Karpas-422 (cell line): Measurements from ENCODE around the gene FAM227B. TPM values are rescaled to one million over a fixed set of nuclear protein-coding genes. Genes with fewer than 3 reads are reported as not detected.
"Not testable (repeated sequence)": the region's sequence is repeated elsewhere in the genome, so short reads cannot be mapped to it uniquely, and the experiment has no call there.

ENCODE experiments used
- DNase-seq: peaks from one replicate; pipeline ENCODE4 v3.0.0-alpha.2; 2015
- H2AFZ ChIP-seq: fragments of 200-600 bp; sonication (generic); 2 replicates; pipeline ENCODE4 v1.6.1; 2014; ENCODE audit warnings: antibody characterized with exemption, low read length, mixed read lengths
- H3K27ac ChIP-seq: fragments of 200-600 bp; sonication (generic); 2 replicates; pipeline ENCODE4 v1.5.1; 2014; ENCODE audit warnings: mild to moderate bottlenecking, low read length, moderate library complexity
- H3K27me3 ChIP-seq: fragments of 200-600 bp; sonication (generic); 2 replicates; pipeline ENCODE4 v1.6.1; 2014; ENCODE audit warnings: low read length, mixed read lengths
- H3K36me3 ChIP-seq: fragments of 200-600 bp; sonication (generic); 2 replicates; pipeline ENCODE4 v1.6.1; 2014; ENCODE audit warnings: low read length, mixed read lengths; ENCODE audit not compliant: insufficient read depth
- H3K4me1 ChIP-seq: fragments of 200-600 bp; sonication (generic); 2 replicates; pipeline ENCODE4 v1.6.1; 2014; ENCODE audit warnings: mild to moderate bottlenecking, low read length, mixed read lengths
- H3K4me2 ChIP-seq: fragments of 200-600 bp; sonication (generic); 2 replicates; pipeline ENCODE4 v1.6.1; 2014; ENCODE audit warnings: low read length, low read depth, mild to moderate bottlenecking; ENCODE audit not compliant: poor library complexity, severe bottlenecking
- H3K4me3 ChIP-seq: fragments of 200-600 bp; sonication (generic); 2 replicates; pipeline ENCODE4 v1.5.1; 2014; ENCODE audit warnings: mild to moderate bottlenecking, antibody characterized with exemption, low read length, mixed read lengths
- H3K79me2 ChIP-seq: fragments of 200-600 bp; sonication (generic); 2 replicates; pipeline ENCODE4 v1.6.1; 2014; ENCODE audit warnings: mild to moderate bottlenecking, low read length, mixed read lengths
- H3K9ac ChIP-seq: fragments of 200-600 bp; sonication (generic); 2 replicates; pipeline ENCODE4 v1.6.0; 2014; ENCODE audit warnings: low read length
- H3K9me2 ChIP-seq: fragments of 200-600 bp; sonication (generic), shearing (Covaris generic); replicated peaks from 2 replicates; pipeline ENCODE4 v1.6.0; 2014; ENCODE audit warnings: mild to moderate bottlenecking, low read length, moderate library complexity; ENCODE audit not compliant: insufficient read depth
- H3K9me3 ChIP-seq: fragments of 300-700, 200-600 bp; sonication (generic); 2 replicates; pipeline ENCODE4 v1.6.1; 2014; ENCODE audit warnings: low read length, mixed read lengths
- H4K20me1 ChIP-seq: fragments of 200-600 bp; sonication (generic); 2 replicates; pipeline ENCODE4 v1.6.1; 2014; ENCODE audit warnings: mild to moderate bottlenecking, antibody characterized with exemption, low read length, low read depth; ENCODE audit not compliant: insufficient read depth
- total RNA-seq: library from RNA; depleted of rRNA; stranded (reverse); fragments of >200 nt; shearing (Covaris generic); gene quantifications from 2 replicates; pipeline ENCODE4 v1.2.3, GENCODE V29; 2014; ENCODE audit warnings: low replicate concordance

Gene FAM227B
- total RNA-seq, 1 experiment from 2014 or later = 4.4 TPM

- no peak overlapping the region for H3K4me3 ChIP-seq
- H2AFZ ChIP-seq = no peak overlapping the region
- H3K4me1 ChIP-seq = no peaks in the 10 kb centered on the region
- H3K9me2 ChIP-seq = no peaks in the 10 kb centered on the region
- H3K36me3 ChIP-seq = no peaks in the 10 kb centered on the region
- no peak overlapping the region for H3K9ac ChIP-seq
- no peak overlapping the region for H3K27ac ChIP-seq
- no peaks in the 10 kb centered on the region for H3K27me3 ChIP-seq
- no peaks in the 10 kb centered on the region for H3K79me2 ChIP-seq
- H4K20me1 ChIP-seq = no peaks in the 10 kb centered on the region
- no peak for DNase-seq
- peaks cover 7% of the 10 kb centered on the region; the same call in 1 of the 2 replicates for H3K9me3 ChIP-seq
- no peak overlapping the region for H3K4me2 ChIP-seq
Measured at GRCh38 chr15:49606594-49606993, 14.0 kb downstream of the FAM227B start.

DNA sequence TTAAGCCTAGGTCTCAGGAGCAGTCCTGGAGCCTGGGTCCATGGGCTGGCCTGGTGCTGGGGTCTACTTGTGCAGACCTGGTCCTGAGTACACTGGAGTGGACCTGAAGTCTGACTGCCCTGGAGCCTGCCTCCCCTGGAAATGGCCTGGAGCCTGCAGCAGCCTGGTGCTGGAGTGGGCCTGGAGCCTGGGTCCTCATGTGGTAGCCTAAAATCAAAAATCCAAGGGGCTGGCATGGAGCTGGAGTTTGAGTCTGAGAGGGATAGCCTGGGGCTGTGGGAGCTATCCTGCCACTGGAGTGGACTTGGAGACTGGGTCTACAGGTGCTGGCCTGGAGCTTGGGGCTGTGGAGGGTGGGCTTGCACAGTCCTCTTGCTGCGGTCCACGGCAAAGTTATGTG is 15.0 kb downstream of the FAM227B start:
- Histone ChIP-seq H3K4me1 (no peaks in the 10 kb centered on the region), H3K9ac (no peak overlapping the region), H3K36me3 (no peaks in the 10 kb centered on the region), H3K79me2 (no peaks in the 10 kb centered on the region), H2AFZ (no peak overlapping the region), H3K9me3 (peaks cover 7% of the 10 kb centered on the region; the same call in 1 of the 2 replicates), H3K27ac (no peak overlapping the region), H3K4me2 (no peak overlapping the region), H4K20me1 (no peaks in the 10 kb centered on the region), H3K27me3 (no peaks in the 10 kb centered on the region), H3K4me3 (no peak overlapping the region), H3K9me2 (no peaks in the 10 kb centered on the region)
- DNase-seq = no peak

GRCh38 chr15:49604625-49605409 is 15.8 kb downstream of the FAM227B start:
- H3K9me2 ChIP-seq = no peaks in the 10 kb centered on the region
- no peaks in the 10 kb centered on the region for H4K20me1 ChIP-seq
- no peaks in the 10 kb centered on the region for H3K4me1 ChIP-seq
- no peak overlapping the region for H3K4me3 ChIP-seq
- no peaks in the 10 kb centered on the region for H3K79me2 ChIP-seq
- no peaks in the 10 kb centered on the region for H3K36me3 ChIP-seq
- no peak for DNase-seq
- no peak overlapping the region for H3K9ac ChIP-seq
- H3K27me3 ChIP-seq = no peaks in the 10 kb centered on the region
- peaks cover 7% of the 10 kb centered on the region for H3K9me3 ChIP-seq
- no peak overlapping the region for H2AFZ ChIP-seq
- no peak overlapping the region for H3K4me2 ChIP-seq
- H3K27ac ChIP-seq = no peak overlapping the region

- not testable (repeated sequence) for H3K27me3 ChIP-seq, H3K4me1 ChIP-seq, H3K9me3 ChIP-seq, H3K4me2 ChIP-seq, H3K9ac ChIP-seq, H2AFZ ChIP-seq, H3K4me3 ChIP-seq, H3K36me3 ChIP-seq, H3K79me2 ChIP-seq, H3K27ac ChIP-seq, H4K20me1 ChIP-seq, DNase-seq, H3K9me2 ChIP-seq
Measured at GRCh38 chr15:49592829-49593316, 27.7 kb downstream of the FAM227B start.

GRCh38 chr15:49589030-49589429 is 31.6 kb downstream of the FAM227B start:
- Histone ChIP-seq H3K27me3 (no peaks in the 10 kb centered on the region), H3K9me3 (no peaks in the 10 kb centered on the region), H3K4me2 (no peak overlapping the region), H3K27ac (no peak overlapping the region), H3K4me1 (no peaks in the 10 kb centered on the region), H3K79me2 (no peaks in the 10 kb centered on the region), H3K4me3 (no peak overlapping the region), H3K9me2 (no peaks in the 10 kb centered on the region), H3K9ac (no peak overlapping the region), H2AFZ (no peak overlapping the region), H4K20me1 (no peaks in the 10 kb centered on the region), H3K36me3 (no peaks in the 10 kb centered on the region)
- DNase-seq = no peak

DNA sequence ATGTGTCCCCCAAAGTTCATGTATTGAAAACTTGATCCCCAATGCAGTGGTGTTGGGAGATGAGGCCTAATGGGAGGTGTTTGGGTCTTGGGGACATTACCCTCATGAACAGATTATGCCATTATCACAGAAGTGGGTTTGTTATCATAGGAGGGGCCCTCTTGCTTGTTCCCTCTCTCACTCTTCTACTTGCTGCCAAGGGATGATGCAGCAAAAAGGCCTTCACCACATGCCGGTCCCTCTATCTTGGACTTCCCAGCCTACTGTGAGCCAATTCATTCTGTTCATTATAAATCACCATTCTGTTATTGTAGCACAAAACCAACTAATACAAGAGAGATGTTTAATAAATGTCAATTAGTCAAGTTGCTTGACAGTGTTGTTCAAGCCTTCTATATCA is 47.2 kb downstream of the FAM227B start:
- Histone ChIP-seq H4K20me1 (no peaks in the 10 kb centered on the region), H3K4me3 (no peak overlapping the region), H3K79me2 (no peaks in the 10 kb centered on the region), H3K27ac (no peak overlapping the region), H3K9ac (no peak overlapping the region), H3K9me3 (no peaks in the 10 kb centered on the region), H2AFZ (no peak overlapping the region), H3K4me2 (no peak overlapping the region), H3K27me3 (no peaks in the 10 kb centered on the region), H3K9me2 (no peaks in the 10 kb centered on the region), H3K36me3 (no peaks in the 10 kb centered on the region), H3K4me1 (no peaks in the 10 kb centered on the region)
- DNase-seq = no peak

GRCh38 chr15:49570672-49571071 is 49.9 kb downstream of the FAM227B start:
- no peaks in the 10 kb centered on the region for H3K27me3 ChIP-seq
- no peaks in the 10 kb centered on the region for H3K36me3 ChIP-seq
- H3K4me2 ChIP-seq = no peak overlapping the region
- no peak overlapping the region for H3K9ac ChIP-seq
- H4K20me1 ChIP-seq = no peaks in the 10 kb centered on the region
- H3K79me2 ChIP-seq = no peaks in the 10 kb centered on the region
- no peak for DNase-seq
- H3K9me3 ChIP-seq = no peaks in the 10 kb centered on the region
- H3K4me3 ChIP-seq = no peak overlapping the region
- no peak overlapping the region for H2AFZ ChIP-seq
- H3K4me1 ChIP-seq = no peaks in the 10 kb centered on the region
- no peaks in the 10 kb centered on the region for H3K9me2 ChIP-seq
- no peak overlapping the region for H3K27ac ChIP-seq

- no peak for DNase-seq
- no peaks in the 10 kb centered on the region for H3K36me3 ChIP-seq
- H3K79me2 ChIP-seq = no peaks in the 10 kb centered on the region
- H3K9ac ChIP-seq = no peak overlapping the region
- no peak overlapping the region for H3K4me3 ChIP-seq
- H3K27me3 ChIP-seq = no peaks in the 10 kb centered on the region
- no peak overlapping the region for H3K4me2 ChIP-seq
- no peaks in the 10 kb centered on the region for H4K20me1 ChIP-seq
- no peaks in the 10 kb centered on the region for H3K4me1 ChIP-seq
- H3K9me2 ChIP-seq = no peaks in the 10 kb centered on the region
- H3K9me3 ChIP-seq = no peaks in the 10 kb centered on the region
- H3K27ac ChIP-seq = no peak overlapping the region
- no peak overlapping the region for H2AFZ ChIP-seq
Measured at GRCh38 chr15:49570174-49570573, 50.4 kb downstream of the FAM227B start.
